ENCODE results near the gene TNNT2.

The TNNT2 gene

DNA sequence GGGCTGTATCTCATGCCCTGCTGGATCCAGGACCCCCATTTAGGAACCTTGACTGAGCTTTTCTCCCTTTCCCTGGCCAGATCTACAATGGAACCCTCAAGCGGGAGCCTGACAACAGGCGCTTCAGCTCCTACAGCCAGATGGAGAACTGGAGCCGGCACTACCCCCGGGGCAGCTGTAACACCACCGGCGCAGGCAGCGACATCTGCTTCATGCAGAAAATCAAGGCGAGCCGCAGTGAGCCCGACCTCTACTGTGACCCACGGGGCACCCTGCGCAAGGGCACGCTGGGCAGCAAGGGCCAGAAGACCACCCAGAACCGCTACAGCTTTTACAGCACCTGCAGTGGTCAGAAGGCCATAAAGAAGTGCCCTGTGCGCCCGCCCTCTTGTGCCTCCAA lies 64.4 kb downstream of the TNNT2 start:
- no peak for DNase-seq (ENCODE audit: low read depth)

DNA sequence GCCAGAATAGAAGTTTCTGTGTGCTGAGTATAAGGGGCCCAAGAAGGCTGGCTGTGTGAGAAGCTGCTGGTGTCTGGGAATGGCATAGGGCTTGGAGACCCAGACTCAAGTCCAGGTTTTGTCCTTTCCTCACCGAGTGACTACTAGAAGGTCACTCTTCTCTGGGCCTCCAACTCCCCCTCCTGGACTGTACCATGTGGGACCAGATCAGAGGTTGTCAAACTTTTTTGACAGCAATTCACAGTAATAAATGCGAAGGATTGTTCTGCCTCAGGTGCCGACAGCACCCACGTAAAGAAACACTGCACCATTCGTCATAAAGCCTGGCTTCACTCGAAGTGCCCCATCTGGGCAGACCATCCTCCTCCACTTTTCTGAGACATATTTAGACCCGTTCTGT lies 65.2 kb downstream of the TNNT2 start:
- no peak for DNase-seq (ENCODE audit: low read depth)

DNA sequence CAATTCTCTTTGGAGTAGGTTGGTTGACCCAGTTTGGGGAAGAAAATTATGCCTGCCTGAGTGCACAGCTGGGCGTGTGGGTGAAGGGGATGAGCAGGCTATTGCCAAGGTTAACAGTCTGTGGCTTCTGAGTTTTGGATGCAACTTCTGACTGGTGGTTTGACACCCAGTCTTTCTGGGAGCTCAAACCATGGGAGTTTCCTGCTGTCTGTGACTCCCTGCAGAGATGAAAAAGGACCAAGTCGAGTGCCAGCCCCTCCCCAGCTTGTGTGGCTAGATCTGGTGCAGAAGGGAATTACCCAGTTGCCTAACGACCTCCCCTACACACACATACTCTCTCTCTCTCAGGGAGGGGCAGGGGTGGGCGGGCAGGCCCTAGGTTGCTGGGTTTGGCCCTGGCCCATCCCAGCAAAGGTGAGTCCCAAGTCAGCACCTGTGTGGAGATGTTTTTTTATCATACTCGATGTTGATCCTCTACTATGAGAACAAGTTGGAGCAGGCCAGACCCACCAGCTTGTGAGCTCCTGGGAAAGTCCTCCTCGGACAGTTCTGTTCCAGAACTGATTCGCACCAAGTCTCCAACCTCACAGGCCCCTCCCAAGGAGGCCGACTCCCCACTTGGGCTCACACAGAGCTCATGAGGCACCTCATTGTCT lies 66.0 kb downstream of the TNNT2 start:
- DNase-seq (ENCODE audit: low read depth) = no peak

DNA sequence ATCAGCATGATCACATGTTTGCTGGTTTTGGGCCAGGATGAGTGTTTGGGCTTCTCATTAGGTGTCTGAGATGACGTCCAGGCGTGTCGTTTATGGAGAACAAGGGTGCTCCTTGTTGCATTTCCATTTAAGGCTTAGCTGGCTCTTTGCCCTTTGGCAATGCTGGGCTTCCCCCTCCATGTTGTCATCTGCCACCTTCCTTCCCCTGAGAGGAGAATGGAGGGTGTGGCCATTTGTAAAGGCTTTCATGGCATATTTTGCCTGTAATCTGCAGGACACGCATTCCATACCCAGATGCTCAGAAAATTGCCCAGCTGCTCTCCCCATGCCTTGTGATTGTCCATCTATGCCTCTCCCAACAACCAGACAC lies 66.5 kb downstream of the TNNT2 start:
- DNase-seq (ENCODE audit: low read depth) = no peak

DNA sequence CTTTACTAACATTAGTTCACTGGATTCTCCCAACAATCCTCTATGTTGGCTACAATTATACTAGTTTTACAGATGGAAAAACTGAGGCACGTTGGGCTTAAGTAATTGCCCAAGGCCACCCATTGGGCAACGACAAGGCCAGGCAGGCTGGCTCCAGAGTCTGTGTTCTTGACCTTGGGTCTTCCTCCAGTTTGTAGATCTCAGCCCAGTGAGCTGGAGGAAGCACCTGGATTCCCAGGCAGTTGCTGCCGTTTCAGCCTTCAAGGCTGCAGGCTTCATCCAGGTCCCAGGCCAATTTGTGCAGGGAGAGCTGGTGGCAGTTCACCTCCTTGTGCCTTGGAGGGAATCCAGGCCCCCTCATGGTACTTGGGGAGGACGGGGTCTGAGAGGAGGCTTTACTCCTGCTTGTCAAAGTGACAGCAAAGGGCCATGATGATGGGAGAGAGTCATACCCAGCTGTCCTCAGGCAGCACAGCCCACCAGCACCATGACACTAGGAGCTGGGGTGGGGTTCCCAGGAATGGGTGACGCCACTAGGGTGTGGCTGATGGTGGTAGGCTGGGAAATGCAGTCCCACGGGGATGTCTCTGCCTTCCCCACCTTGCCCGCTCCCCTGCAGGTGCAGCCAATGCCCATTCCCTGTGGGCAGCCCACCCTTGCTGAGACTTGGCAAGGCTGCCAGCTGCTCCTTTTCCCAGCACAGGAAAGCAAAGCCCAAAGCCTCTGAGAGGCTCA lies 67.1 kb downstream of the TNNT2 start:
- DNase-seq (ENCODE audit: low read depth) = no peak

DNA sequence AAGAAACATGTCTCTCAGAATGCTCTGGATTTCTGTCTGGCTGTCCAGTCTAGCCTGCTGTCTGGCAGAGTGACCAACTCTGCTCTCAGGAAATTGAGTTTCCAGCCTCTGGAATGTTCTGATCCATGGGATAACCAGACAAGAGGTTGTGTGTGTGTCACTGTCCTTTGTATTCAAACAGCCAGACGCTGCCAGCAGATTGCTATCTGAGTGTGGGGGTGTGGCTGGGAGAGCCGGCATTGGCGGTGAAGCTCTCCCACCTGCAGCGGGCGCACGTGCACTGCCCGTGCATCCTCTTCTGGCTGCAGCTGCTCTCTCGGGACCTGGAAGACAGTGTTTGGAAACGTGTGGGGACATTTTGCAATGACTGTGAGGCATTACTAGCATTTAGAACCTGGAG lies 68.1 kb downstream of the TNNT2 start:
- DNase-seq (ENCODE audit: low read depth) = no peak
